PC-9 (cell line): Measurements from ENCODE around the gene GCLC. TPM values are rescaled to one million over a fixed set of nuclear protein-coding genes. Genes with fewer than 3 reads are reported as not detected.

Source experiments
- BruUV-seq: library from RNA; stranded (reverse); fragments of 400-500 nt; replicated peaks from 2 replicates; lab custom pipeline; 2021; lab: Mats Ljungman, UMichigan
- CTCF ChIA-PET: fragments of 300-600 bp; sonication (Branson Sonifier 250); formaldehyde crosslinking; loops from one replicate; lab custom pipeline; 2022; ENCODE audit warnings: antibody characterized with exemption; lab: Charles Lee
- POLR2A ChIA-PET: fragments of 300-600 bp; sonication (Branson Sonifier 250); formaldehyde crosslinking; loops from one replicate; lab custom pipeline; 2022; ENCODE audit warnings: antibody characterized with exemption; ENCODE audit not compliant: unreplicated experiment; lab: Charles Lee
- DNase-seq, 2 experiments: peaks; one replicate each; pipeline versions ENCODE4 v3.0.0 to v3.0.0-alpha.2; 2015 to 2022; ENCODE audit warnings: mixed read lengths in 1 of 2
- H2AFZ ChIP-seq: fragments of 200-600 bp; sonication (generic); 2 replicates; pipeline ENCODE4 v1.8.1; 2017; ENCODE audit warnings: antibody characterized with exemption
- H3F3A ChIP-seq: fragments of 200-600 bp; sonication (generic); 2 replicates; pipeline ENCODE4 v1.8.1; 2017; ENCODE audit warnings: antibody characterized with exemption, mild to moderate bottlenecking, low read depth; ENCODE audit not compliant: insufficient read depth
- H3K27ac ChIP-seq: fragments of 200-600 bp; sonication (generic); 2 replicates; pipeline ENCODE4 v1.6.1; 2016; ENCODE audit warnings: mixed run types
- H3K27me3 ChIP-seq: fragments of 200-600 bp; sonication (generic); 2 replicates; pipeline ENCODE4 v1.6.1; 2016; ENCODE audit warnings: low read depth, mixed run types; ENCODE audit not compliant: insufficient read depth
- H3K36me3 ChIP-seq: fragments of 200-600 bp; sonication (generic); 2 replicates; pipeline ENCODE4 v1.6.1; 2016; ENCODE audit warnings: low read depth, mixed run types
- H3K4me1 ChIP-seq: fragments of 200-600 bp; sonication (generic); replicated peaks from 2 replicates; pipeline ENCODE4 v1.6.1; 2016; ENCODE audit warnings: mixed run types; ENCODE audit not compliant: insufficient read depth
- H3K4me2 ChIP-seq: fragments of 200-600 bp; sonication (generic); 2 replicates; pipeline ENCODE4 v1.6.1; 2017; ENCODE audit warnings: mixed run types
- H3K4me3 ChIP-seq: fragments of 200-600 bp; sonication (generic); 2 replicates; pipeline ENCODE4 v1.6.1; 2016; ENCODE audit warnings: mixed run types
- H3K79me2 ChIP-seq: fragments of 200-600 bp; sonication (generic); 2 replicates; pipeline ENCODE4 v1.6.1; 2017; ENCODE audit warnings: low read depth, mixed run types
- H3K9me2 ChIP-seq: fragments of 200-600 bp; sonication (generic); 2 replicates; pipeline ENCODE4 v1.8.1; 2017; ENCODE audit warnings: mild to moderate bottlenecking; ENCODE audit not compliant: insufficient read depth
- H3K9me3 ChIP-seq: fragments of 200-600 bp; sonication (generic); 2 replicates; pipeline ENCODE4 v1.8.1; 2016; ENCODE audit warnings: low read depth; ENCODE audit not compliant: insufficient read depth
- H4K20me1 ChIP-seq: fragments of 200-600 bp; sonication (generic); 2 replicates; pipeline ENCODE4 v1.8.1; 2017; ENCODE audit not compliant: insufficient read depth
- EZH2 ChIP-seq: fragments of 200-600 bp; sonication (generic); IDR thresholded peaks from 2 replicates; pipeline ENCODE4 v1.8.0; 2017; ENCODE audit warnings: antibody characterized with exemption, low read depth
- intact Hi-C: fragments of 100-400 bp; cut with micrococcal nuclease; formaldehyde crosslinking; loops from one replicate; pipeline ENCODE4 v1.10.0; 2022; ENCODE audit not compliant: unreplicated experiment
- total RNA-seq: library from RNA; stranded (reverse); gene quantifications from 2 replicates; pipeline ENCODE4 v1.2.3, GENCODE V29; 2021
- TF ChIP-seq, protein P1 (sequence below): fragments of 200-600 bp; sonication (generic); conservative IDR thresholded peaks from 2 replicates; pipeline ENCODE4 v1.6.1; 2017; ENCODE audit warnings: mixed run types, antibody characterized with exemption, mild to moderate bottlenecking, moderate library complexity

Gene GCLC
- total RNA-seq, 1 experiment from 2014 or later, result 213 TPM

DNA sequence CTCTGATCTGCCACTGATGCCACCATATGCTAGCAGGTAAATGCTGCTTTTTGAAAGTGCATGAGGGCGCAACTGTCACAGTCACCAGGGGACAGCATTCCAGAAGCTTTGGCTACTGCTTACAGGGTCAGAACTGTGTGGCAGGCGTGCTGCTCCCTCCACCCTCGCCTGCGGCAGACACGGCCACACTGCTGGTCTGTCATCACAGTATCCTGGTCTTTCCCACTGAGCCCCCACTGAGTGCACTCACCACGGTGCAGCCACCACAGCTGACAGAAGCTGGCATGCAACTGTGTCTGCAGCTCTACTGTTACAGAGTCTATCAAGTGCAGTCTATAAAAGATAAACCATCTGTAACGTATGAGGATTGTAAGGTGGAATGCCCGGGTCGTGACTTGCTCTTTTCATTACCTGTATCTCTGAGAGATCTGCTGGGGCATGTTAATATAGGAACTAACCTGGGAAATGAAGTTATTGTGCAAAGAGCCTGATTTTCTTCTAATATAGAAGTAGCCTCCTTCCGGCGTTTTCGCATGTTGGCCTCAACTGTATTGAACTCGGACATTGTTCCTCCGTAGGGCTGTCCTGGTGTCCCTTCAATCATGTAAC, 24.5 kb downstream of the GCLC start:
- intact Hi-C loops, result no loop called here
- ChIA-PET CTCF (no interaction called here), POLR2A (no interaction called here)
- no peak for DNase-seq
- Histone ChIP-seq H3K27ac (no peak overlapping the region), H3K4me1 (peaks cover 26% of the 10 kb centered on the region), H3K79me2 (peaks cover 94% of the 10 kb centered on the region), H3K9me3 (no peaks in the 10 kb centered on the region), H3K9me2 (no peaks in the 10 kb centered on the region), H3F3A (peaks cover 35% of the 10 kb centered on the region), H4K20me1 (peaks cover 74% of the 10 kb centered on the region), H3K27me3 (no peaks in the 10 kb centered on the region), H3K36me3 (peaks cover 35% of the 10 kb centered on the region), H3K4me3 (no peak overlapping the region), H2AFZ (no peak overlapping the region), H3K4me2 (no peak overlapping the region)
- BruUV-seq, result no TSS peak
- no peak for TF ChIP-seq EZH2
- TF ChIP-seq, protein P1, sequence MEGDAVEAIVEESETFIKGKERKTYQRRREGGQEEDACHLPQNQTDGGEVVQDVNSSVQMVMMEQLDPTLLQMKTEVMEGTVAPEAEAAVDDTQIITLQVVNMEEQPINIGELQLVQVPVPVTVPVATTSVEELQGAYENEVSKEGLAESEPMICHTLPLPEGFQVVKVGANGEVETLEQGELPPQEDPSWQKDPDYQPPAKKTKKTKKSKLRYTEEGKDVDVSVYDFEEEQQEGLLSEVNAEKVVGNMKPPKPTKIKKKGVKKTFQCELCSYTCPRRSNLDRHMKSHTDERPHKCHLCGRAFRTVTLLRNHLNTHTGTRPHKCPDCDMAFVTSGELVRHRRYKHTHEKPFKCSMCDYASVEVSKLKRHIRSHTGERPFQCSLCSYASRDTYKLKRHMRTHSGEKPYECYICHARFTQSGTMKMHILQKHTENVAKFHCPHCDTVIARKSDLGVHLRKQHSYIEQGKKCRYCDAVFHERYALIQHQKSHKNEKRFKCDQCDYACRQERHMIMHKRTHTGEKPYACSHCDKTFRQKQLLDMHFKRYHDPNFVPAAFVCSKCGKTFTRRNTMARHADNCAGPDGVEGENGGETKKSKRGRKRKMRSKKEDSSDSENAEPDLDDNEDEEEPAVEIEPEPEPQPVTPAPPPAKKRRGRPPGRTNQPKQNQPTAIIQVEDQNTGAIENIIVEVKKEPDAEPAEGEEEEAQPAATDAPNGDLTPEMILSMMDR, result no peak

DNA sequence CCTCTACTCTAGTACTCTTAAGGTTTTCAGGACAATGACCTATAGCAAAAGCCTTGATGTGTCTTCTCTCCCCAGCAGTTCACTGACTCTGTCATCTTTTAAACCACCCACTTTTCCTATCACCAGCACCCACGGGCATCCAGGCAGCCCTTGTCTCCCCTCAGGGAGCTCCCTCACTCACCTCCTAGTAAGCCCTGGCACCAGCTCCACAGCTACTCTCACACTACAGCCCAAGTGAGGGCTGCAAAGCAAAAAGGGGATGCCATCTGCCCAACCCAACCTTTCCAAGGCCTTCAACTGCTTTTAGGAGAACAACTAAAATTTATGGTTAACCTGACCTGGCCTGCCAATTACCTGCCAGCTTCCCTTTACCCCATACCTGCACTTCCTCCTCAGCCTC, 26.0 kb downstream of the GCLC start:
- TF ChIP-seq, protein P1, result no peak
- no peak for TF ChIP-seq EZH2
- no peak overlapping the region for H3K4me2 ChIP-seq
- intact Hi-C loops, result no loop called here
- H4K20me1 ChIP-seq, result peaks cover 66% of the 10 kb centered on the region
- H3K9me3 ChIP-seq, result no peaks in the 10 kb centered on the region
- POLR2A ChIA-PET, result interaction anchor here (0.6 kb wide), 1 partner anchor 1802 kb away, joined by 3 read pairs; no protein-coding TSS in a partner anchor
- no peaks in the 10 kb centered on the region for H3K9me2 ChIP-seq
- H3F3A ChIP-seq, result peaks cover 34% of the 10 kb centered on the region
- no peak for DNase-seq
- peaks cover 94% of the 10 kb centered on the region for H3K79me2 ChIP-seq
- H3K27me3 ChIP-seq, result no peaks in the 10 kb centered on the region
- BruUV-seq, result no TSS peak
- peaks cover 46% of the 10 kb centered on the region for H3K36me3 ChIP-seq
- CTCF ChIA-PET, result no interaction called here
- H3K27ac ChIP-seq, result no peak overlapping the region; the same call in 1 of the 2 replicates
- H3K4me1 ChIP-seq, result peaks cover 10% of the 10 kb centered on the region
- no peak overlapping the region for H2AFZ ChIP-seq
- H3K4me3 ChIP-seq, result no peak overlapping the region

DNA sequence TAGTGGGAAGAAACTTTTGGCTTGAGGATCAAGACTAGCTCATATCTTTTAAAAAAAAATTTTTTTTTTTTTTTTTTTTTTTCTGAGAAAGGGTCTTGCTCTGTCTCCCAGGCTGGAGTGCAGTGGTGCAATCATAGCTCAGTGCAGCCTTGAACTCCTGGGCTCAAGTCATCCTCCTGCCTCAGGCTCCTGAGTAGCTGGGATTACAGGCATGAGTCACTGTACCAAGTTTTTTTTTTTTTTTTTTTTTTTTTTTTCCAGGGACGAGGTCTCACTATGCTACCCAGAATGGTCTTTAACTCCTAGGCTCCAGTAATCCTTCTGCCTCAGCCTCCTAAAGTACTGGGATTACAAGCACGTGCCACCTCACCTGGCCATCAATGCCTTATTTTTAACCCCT, 27.9 kb downstream of the GCLC start:
- peaks cover 81% of the 10 kb centered on the region for H3K79me2 ChIP-seq
- TF ChIP-seq, protein P1, result no peak
- no peak for TF ChIP-seq EZH2

More for the DNA sequence above, 27.9 kb downstream of the GCLC start:
- H3K4me3 ChIP-seq, result no peak overlapping the region
- H3F3A ChIP-seq, result peaks cover 46% of the 10 kb centered on the region
- no peak overlapping the region for H2AFZ ChIP-seq
- H3K9me3 ChIP-seq, result no peaks in the 10 kb centered on the region
- H3K4me1 ChIP-seq, result peaks cover 8% of the 10 kb centered on the region; the same call in 1 of the 2 replicates
- peak overlapping the region; percentile 57 for H3K27ac ChIP-seq
- no peaks in the 10 kb centered on the region for H3K9me2 ChIP-seq
- peaks cover 48% of the 10 kb centered on the region for H3K36me3 ChIP-seq
- intact Hi-C loops, result no loop called here
- DNase-seq, result peak; percentile 26 to 36
- CTCF ChIA-PET, result interaction anchor here (0.6 kb wide), 2 partner anchors 33 to 190 kb away, joined by 3 to 7 read pairs; no protein-coding TSS in a partner anchor
- no peak overlapping the region for H3K4me2 ChIP-seq
- no TSS peak for BruUV-seq
- H3K27me3 ChIP-seq, result no peaks in the 10 kb centered on the region
- POLR2A ChIA-PET, result interaction anchor here (0.6 kb wide), 1 partner anchor 98 kb away, joined by 4 read pairs; no protein-coding TSS in a partner anchor
- H4K20me1 ChIP-seq, result peaks cover 56% of the 10 kb centered on the region
